HG03064 (cell line): ENCODE data around the gene GOLGA6L24.
"Not testable (repeated sequence)": the region's sequence is repeated elsewhere in the genome, so short reads cannot be mapped to it uniquely, and the experiment has no call there.

ENCODE experiments used
- ATAC-seq: cut with Tn5 transposase; IDR thresholded peaks from one replicate; pipeline ENCODE4 v1.9.1; 2021; ENCODE audit warnings: low read depth; ENCODE audit not compliant: unreplicated experiment

Gene GOLGA6L24, protein sequence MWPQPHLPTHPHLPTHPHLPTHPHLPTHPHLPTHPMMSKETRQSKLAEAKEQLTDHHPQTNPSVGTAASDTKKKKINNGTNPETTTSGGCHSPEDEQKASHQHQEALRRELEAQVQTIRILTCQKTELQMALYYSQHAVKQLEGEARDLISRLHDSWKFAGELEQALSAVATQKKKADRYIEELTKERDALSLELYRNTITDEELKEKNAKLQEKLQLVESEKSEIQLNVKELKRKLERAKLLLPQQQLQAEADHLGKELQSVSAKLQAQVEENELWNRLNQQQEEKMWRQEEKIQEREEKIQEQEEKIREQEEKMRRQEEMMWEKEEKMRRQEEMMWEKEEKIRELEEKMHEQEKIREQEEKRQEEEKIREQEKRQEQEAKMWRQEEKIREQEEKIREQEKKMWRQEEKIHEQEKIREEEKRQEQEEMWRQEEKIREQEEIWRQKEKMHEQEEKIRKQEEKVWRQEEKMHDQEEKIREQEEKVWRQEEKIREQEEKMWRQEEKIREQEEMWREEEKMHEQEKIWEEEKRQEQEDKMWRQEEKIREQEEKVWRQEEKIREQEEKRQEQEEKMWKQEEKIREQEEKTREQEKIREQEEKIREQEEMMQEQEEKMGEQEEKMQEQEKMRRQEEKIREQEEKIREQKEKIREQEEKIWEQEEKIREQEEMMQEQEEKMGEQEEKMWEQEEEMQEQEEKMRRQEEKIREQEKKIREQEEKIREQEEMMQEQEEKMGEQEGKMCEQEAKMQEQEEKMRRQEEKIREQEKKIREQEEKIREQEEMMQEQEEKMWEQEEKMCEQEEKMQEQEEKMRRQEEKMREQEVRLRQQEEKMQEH

DNA sequence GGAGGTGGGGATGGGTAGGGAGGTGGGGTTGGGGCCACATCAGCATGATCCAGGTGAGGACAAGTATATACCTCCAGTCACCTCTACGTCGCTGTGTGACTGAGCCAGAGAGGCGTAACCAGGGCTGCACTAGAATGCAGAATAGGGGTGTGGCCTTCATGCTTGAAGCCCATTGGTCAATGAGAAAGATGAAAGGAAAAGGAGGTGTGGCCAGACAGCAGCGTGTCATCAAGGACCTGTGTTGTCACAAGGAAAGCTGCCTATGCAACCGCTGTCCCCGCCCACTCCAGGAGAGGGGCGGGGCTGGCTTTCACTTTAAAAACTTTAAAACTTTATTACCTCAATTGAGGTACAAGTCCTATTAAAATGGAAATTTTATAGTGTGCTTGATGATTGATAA, at the start of gene GOLGA6L24:
GOLGA6L24 (minus strand) TSS at position 101 of the 400 bp plus-strand sequence; CDS start at position 40, 61 bp downstream.
- not testable (repeated sequence) for ATAC-seq

DNA sequence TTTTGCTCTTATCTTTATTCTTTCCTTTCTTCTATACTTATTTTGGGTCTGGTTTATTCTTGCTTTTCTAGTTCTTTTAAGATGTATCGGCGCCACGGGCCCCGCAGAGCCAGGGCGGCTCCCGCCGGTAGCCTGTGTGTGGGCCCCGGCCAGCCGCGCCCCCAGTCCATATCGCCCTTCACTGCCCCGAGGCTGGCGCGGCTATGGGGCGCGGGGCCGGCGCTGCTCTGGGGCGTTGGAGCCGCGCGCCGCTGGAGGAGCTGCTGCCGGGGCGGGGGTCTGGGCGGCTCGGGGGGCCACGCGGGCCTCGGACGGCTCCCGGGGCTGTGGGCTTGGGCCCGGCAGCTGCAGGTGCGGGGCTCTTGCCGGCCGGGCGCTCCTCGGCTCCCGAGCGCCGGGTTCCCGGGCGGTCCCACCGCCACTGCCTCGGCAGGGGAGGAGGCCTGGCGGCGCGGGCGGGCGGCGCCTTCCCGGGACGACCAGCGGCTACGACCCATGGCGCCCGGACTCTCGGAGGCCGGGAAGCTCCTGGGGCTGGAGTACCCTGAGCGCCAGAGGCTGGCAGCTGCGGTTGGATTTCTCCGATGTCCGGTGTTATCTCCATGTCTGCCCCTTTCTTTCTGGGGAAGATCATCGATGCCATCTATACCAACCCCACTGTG, 45.0 kb upstream of the GOLGA6L24 start:
- not testable (repeated sequence) for ATAC-seq

DNA sequence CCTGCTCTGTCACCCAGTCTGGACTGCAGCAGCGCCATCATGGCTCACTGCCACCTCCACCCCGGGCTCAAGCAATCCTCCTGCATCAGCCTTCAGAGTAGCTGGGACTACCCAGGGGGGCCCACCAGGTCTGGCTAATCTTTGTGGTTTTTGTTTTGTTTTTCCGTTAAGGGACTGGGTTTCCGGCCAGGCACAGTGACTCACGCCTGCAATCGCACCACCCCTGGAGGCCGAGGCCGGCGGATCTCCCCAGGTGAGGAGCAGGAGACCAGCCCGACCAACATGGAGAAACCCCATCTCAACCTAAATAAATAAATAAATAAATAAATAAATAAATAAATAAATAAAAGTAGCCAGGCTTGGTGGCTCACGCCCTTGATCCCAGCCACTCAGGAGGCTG, 38.1 kb upstream of the GOLGA6L24 start:
- not testable (repeated sequence) for ATAC-seq

DNA sequence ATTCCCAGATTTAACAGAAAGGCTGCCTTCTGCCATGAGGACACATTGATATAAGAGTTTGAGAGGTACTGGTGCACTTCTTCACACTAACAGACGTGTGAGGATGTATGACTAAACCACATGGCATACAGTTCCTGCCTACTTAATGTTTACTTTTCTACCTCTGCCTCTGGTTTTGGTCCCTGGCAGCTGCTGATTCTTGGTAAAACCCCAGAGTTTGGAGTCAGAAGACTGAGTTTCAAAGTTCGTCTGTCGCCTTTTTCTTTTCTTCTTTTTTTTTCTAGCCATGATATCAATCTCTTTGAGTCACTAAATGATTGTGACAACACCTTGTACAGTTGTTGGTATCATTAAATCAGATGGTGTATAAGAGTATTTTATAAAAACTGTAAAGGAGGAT, 22.2 kb upstream of the GOLGA6L24 start:
- not testable (repeated sequence) for ATAC-seq

DNA sequence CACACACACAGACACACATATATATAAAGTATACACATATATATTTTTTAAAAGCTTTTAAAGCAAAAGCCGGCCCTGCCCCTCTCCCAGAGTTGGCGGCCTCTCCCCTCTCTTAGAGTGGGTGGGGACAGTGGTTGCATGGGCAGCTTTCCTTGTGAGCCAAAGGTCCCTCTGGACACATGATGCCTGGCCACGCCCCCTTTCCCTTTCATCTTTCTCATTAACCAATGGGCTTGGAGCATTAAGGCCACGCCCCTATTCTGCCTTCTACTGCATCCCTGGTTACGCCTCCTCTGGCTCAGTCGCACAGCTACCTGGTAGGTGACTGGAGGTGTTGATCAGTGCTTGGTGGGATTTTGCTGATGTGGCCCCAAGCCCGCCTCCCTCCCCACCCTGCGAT, 20.5 kb upstream of the GOLGA6L24 start, which contains the start of gene GOLGA8F:
GOLGA8F (plus strand) TSS at position 301 of the 400 bp plus-strand sequence; CDS start at position 399, 98 bp downstream.
- ATAC-seq, result not testable (repeated sequence)

DNA sequence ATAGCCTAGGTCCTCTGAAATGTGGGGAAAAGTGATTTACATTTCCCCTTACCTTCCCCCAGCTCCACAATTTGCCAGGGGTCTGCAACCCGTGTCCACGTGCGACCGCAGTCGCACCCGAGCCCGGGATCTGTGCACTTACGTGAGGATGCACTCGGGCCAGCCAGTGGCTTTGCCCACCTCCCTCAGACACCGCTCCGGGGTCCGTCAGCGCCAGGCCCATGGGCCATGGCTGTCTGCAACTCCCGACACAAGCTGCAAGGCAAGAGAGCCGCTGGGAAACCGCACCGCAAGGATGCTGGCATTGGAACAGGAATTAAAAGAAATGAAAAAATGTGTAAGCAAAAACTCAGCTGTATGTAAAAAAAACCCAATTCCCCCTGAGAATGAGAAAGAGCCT, 7.6 kb upstream of the GOLGA6L24 start:
- not testable (repeated sequence) for ATAC-seq

DNA sequence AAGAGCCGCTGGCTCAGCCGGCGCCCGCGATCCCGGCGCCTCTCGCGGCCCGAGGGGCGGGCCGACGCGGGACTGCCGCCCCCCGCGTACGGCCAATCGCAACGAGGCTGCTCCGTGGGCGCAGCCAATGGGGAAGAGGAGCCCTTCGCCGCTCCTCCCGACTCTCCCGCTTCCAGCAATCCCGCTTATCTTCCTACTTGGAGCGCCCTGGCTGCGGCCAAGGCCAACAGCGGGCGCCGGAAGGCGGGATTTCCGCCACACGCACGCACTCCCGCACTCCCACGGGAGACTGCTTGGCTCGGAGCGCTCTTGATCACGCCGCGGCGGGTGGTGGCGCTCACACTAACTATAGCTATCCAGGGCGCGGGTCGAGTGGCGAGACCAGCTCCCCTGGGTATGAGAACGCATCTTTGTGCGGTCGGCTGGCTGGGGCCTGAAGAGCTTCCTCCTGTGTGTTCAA, 35.7 kb downstream of the GOLGA6L24 start, which contains the start of gene HERC2:
HERC2 (minus strand) TSS at position 51 of the 460 bp plus-strand sequence. CDS start 746 bp downstream, outside the sequence.
- not testable (repeated sequence) for ATAC-seq

DNA sequence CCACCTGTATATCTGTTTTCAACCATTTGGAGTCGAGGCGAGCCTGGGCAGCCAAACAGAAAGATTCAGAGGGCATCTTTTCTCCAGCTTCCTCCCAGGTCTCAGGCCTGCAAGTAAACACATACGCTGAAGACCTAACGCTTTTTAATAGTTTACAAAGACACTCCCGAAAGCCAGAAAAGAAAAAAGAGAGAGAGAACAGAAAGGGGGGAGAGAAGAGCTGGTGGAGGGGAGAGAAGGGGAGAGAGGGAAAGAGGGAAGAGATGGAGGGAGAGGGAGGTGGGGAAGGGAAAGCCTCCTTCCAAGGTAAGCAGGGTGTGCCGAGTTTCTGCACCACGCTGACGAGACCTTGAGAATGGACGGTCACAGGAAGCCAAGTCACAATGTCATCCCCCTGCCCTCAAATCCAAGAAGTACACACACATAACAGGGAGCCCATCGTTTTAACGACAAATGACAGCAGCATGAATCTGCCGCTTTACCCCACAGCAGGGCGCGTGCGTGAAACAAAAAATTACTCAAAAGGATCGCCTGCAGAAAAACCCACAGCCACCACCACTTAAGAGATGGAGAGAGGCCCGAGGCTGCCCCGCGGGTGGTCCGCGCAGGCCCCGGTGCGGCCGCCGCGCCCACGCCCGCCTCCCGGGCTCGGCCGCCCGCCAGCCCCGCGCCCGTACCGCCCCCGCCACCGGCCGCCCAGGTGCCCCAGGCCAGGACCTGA, 36.4 kb downstream of the GOLGA6L24 start:
- ATAC-seq, result not testable (repeated sequence)

DNA sequence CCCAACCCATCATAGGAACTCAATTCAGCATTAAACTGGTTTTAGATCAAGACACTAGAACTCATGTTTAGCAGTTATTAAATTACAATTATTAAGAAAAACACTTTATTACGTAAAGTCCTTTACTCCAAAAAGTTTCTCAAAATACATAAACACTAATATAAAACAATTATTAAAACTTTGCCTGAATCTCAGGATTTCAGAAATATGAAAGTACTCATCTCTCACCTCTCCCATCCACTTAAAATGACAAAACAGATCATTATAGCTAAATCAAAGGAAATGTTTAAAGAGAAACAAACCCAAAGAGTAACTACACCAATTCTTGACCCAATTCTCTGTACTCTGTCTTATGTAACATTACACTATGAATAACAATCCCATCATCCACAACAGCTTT, 38.2 kb downstream of the GOLGA6L24 start:
- ATAC-seq, result not testable (repeated sequence)

DNA sequence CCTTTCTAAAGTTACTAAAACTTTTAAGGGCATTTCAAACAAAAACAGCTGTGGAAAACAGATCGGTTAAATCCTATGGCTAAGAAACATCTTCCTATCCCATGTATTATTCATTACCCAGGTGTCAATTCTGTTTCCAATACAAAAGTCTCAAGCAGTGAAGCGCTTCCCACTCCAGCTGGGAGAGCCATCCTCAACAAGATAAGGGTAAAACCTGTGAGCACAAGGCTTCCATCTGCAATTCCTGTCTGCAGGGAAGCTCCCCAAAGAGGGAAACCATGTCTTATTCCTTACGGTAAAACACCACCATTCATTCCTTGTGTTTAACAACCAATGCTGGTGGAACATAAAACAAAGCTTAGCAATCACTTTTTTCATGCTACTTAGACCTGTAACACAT, 39.1 kb downstream of the GOLGA6L24 start:
- not testable (repeated sequence) for ATAC-seq

DNA sequence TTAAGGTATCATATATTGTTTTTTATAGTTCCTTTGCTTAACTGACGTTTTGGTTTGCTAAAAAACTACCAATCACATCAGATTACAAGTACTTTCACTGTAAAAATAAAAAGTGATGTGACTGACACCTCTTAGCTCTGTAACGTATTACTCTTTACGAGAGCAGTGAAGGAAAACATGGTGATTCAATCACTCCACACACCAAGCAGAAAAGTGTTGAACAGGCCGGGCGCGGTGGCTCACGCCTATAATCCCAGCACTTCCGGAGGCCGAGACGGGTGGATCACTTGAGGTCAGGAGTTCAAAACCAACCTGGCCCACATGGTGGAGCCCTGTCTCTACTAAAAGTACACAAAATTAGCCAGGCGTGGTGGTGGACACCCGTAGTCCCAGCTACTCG, 39.8 kb downstream of the GOLGA6L24 start:
- not testable (repeated sequence) for ATAC-seq

DNA sequence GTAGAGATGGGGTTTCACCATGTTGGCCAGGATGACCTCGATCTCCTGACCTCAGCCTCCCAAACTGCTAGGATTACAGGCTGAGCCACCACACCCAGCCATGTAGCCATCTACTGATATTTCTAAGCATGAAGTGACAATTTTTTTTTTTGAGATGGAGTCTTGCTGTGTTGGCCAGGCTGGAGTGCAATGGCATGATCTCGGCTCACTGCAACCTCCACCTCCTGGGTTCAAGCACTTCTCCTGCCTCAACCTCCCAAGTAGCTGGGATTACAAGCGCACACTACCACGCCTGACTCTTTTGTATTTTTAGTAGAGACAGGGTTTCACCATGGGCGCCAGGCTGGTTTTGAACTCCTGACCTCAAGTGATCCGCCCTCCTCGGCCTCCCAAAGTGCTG, 40.9 kb downstream of the GOLGA6L24 start:
- ATAC-seq, result not testable (repeated sequence)

DNA sequence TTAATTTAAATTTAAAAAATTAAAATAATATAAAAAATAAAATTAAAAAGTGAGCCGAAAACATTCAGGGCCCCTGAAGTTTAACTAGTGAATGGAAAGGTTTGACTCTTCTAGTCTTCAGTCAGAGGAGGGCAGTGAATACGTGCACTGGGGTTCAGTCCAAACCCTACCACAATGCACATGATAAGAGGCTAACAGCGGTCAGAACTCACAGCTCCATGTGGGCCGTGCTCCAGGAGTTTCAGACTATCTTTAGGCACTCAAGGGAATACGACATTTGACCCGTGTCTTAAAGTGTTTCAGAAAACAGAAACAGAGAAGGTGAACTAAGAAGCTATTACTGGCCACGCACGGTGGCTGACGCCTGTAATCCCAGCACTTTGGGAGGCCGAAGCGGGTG, 47.4 kb downstream of the GOLGA6L24 start:
- not testable (repeated sequence) for ATAC-seq

DNA sequence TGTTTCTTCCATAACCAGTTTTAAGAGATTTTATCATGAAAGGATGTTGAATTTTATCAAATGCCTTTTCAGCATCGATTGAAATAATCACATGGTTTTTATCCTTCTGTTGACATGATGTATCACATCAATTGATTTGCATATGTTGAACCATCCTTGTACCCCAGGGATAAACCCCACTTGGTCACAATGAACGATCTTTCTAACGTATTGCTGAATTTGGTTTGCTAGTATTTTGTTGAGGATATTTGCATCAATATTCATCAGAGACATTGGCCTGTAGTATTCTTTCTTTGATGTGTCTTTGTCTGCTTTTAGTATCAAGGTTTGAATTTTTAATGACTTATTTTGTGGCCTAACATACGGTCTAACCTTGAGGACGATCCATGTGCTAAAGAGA, 49.2 kb downstream of the GOLGA6L24 start:
- not testable (repeated sequence) for ATAC-seq
